Fibroblast of skin of left biceps (primary cell): Measurements from ENCODE around the gene DTD2.
"Not testable (repeated sequence)": the region's sequence is repeated elsewhere in the genome, so short reads cannot be mapped to it uniquely, and the experiment has no call there.

Experiments used
- DNase-seq, 2 experiments: peaks; one replicate each; pipeline ENCODE4 v3.0.0-alpha.2; 2013; ENCODE audit warnings: low read depth in 2 of 2

DTD2 gene

GRCh38 chr14:31456841-31457664, at the start of gene DTD2:
DTD2 (minus strand) TSS chr14:31457506; CDS start chr14:31457393, 113 bp downstream.
- peak; percentile 81 to 82 for DNase-seq

DNA sequence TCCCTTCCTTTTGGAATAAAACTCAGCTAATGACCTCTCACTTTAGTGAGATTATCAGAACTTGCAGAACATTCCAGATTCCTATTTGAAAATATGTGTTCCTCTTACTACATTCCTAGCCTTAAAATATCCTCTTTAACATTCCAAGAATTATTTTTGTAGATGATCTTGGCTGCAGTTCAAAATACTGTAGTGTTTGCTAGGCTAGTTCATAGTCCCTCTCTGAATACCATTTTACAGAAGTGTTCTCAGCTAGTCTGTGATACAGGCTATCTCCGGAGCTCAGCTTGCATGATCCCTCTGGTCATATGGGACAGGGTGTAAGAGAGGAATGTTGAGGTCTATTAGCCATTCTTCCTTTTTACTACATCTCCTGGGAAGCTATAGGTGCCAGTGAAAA, 48.1 kb upstream of the DTD2 start:
- peak; percentile 68 to 74 for DNase-seq

DNA sequence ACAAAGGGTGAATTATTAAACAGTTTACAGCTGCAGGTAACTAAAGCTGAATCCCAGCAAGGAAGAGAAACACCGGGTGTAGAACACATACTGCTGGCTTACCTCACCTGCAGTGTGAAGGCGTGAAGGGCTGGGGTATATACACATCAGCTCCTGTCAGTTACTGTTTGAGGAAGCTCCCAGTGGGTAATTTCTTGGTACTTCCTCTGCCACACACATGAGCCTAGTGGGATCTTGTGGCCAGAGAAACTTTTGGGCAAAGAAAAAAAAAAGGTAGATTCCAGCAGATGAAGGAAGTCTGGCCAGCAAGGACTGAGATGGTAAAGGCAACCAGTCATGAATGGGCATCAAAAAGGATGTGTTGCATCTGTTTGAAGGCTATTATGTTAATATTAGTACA, 44.6 kb upstream of the DTD2 start:
- DNase-seq, result no peak

DNA sequence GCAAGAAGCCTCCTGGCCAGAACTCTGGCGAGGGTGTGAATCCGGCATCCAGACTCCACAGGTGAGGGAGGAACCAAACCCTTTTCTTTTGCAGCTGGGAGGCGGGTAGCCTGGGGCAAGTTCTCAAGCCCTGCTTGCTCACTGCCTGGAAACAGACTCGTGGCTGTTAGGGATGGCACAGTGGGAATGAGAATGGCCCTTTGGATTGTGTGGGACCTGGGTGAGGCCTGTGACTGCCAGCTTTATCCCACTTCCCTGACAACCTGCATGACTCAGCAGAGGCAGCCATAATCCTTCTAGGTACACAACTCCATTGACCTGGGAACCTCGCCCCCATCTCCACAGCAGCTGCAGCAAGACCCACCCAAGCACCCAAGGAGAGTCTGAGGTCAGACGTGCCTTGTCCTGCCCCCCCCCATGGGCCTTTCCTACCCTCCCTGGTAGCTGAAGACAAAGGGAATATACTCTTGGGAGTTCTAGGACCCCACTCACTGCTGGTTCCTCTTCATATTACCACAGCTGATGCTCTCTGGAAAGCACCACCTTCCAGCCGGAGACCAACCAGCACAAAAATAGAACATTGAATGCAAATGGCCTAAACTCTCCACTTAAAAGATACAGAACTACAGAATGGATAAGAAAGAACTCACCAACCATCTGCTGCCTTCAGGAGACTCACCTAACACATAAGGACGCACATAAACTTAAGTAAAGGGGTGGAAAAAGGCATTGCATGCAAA, 35.6 kb upstream of the DTD2 start:
- DNase-seq, result no peak

DNA sequence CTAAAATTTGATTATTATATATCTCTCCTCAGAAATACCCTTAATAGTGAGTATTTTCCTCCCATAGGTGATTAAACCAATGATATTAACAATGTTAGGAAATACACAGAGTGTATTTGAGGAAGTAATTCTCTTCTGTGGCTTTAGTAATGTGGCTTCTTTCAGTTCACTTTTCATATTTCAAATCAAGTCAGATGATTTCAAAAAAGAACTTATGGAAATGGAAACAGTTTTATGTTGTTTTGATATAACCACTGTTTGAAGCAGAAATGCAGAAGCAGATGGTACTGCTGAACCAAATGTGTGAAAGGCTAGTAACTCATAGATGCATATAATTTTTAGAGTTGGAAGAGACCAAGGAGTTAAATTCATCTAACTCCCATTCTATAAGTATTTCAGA, 32.4 kb upstream of the DTD2 start:
- no peak for DNase-seq

GRCh38 chr14:31487886-31488285, 30.6 kb upstream of the DTD2 start, which contains the start of gene GPR33:
GPR33 (minus strand) TSS chr14:31488039; CDS start chr14:31483965, 4,074 bp downstream.
- no peak for DNase-seq

DNA sequence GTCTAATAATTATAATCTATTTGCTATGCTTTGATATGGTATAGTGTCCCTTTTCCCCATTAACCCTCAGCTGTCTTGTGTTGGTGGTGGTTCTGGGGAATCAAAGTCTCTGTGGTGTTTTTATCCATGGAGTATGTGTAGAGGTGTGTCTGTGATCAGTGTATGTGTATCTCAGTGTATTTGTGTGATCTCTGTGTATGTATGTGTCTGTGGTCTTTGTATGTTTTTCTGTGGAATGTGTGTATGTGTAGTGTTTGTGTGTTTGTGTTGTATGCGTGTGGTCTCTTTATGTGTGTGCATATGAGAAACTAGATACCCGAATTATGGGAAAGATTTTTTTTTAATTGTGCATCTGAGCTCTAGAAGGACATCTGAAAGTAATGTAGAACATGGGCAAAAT, 29.5 kb upstream of the DTD2 start:
- no peak for DNase-seq

DNA sequence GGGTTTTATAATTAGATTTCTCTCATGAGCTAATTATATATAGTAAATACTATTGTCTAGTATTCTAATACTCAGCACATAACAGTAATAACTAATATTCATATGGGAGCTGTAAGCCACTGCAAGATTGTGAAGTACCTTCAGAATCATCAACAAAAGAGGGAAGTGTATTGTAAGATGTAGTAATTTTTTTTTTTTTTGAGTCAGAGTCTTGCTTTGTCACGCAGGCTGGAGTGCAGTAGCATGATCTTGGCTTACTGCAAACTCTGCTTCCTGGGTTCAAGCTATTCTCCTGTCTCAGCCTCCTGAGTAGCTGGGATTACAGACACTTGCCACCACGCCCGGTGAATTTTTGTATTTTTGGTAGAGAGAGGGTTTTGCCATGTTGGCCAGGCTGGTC, 27.4 kb upstream of the DTD2 start:
- DNase-seq, result no peak

GRCh38 chr14:31480156-31480555, 22.9 kb upstream of the DTD2 start:
- peak; percentile 26 to 29 for DNase-seq

DNA sequence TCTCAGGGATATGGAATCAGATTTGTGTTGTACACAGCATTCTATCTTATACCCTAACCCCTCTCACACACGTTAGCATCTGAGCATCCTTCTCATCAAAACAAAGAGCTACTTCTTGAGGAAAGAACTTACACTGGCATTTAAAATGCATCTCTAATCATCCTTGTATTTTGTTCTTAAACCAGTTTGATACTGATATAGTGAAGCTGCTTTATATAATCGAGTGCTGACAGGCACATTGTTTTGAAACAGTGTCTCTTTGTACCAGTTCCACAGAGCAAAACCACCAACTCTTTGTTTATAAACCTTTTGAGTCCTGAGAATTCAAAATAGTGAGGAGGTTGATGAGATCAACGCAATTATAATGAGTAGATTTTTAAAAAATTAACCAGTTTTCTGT, 21.7 kb upstream of the DTD2 start:
- DNase-seq, result no peak

- DNase-seq, result no peak
These were observed 19.9 kb upstream of the DTD2 start for GRCh38 chr14:31477248-31477647.

- DNase-seq, result no peak
These were observed 19.0 kb upstream of the DTD2 start for GRCh38 chr14:31476131-31476866.

DNA sequence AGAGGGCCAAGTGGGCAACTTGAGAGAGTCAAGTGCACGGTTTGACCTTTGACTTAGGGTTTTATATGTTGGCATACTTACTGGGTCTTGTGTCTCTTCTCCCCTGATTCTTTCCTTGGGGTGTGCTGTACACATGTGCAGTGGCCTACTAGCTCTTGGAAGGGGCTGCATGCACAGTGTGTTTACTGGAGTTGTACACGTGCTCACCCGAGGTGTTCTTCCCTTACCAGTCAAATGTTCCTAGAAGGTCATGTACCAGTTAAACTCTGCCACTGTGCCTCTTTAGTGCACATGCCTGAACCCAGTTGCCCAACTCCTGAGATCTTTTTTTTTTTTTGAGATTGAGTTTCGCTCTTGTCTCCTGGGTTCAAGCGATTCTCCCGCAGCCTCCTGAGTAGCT, 9.2 kb upstream of the DTD2 start:
- DNase-seq, result no peak

DNA sequence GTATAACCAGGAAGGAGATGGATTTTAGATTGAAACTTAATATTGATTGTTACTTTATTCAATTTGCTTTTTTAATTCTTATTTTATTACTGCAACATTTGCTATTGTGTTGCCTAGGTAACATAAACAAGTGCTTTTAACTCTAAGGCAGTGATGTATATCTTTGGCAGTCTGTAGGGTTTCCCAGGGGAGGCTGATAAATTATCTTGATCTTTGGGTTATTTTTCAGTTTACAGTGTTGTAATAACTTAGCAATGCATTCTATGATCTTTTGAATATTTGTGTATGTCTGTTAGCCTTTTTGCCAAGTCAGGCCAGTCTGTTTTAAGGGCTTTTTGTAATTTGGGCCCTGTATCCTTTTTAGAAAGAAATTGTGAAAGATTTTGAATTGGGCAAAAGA, 7.8 kb upstream of the DTD2 start:
- DNase-seq, result peak in 1 of 2 experiments; percentile 40

DNA sequence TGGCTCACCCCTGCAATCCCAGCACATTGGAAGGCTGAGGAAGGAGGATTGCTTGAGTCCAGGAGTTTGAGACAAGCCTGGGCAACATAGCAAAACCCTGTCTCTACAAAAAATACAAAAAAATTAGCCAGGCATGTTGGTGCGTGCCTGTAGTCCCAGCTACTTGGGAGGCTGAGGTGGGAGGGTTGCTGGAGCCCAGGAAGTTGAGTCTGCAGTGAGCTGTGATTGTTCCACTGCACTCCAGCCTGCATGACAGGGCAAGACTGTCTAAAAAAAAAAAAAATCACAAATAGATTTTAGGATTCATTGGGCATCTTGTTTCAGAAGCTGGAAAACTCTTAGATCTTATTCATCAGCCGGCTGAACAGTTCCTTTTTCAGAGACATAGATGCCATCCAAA, 5.1 kb upstream of the DTD2 start:
- DNase-seq, result not testable (repeated sequence)

DNA sequence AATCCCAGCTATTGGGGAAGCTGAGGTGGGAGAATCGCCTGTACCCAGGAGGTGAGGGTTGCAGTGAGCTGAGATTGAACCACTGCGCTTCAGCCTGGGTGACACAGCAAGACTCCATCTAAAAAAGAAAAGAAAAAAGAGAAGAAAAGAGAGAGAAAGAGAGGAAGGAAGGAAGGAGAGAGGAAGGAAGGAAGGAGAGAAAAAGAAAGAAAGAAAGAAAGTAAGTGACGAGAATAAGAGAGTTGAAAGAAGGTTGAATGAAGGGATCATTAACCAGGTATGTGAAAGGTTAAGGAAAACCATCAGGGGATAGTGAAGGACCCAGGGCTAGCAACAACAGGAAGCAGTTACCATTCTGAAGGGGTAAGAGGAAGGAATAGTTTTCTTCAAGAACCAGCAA, 4.2 kb upstream of the DTD2 start:
- no peak for DNase-seq

GRCh38 chr14:31457665-31458659, 656 bp upstream of the DTD2 start:
- DNase-seq, result no peak

- DNase-seq, result no peak
These were observed 7.2 kb downstream of the DTD2 start for GRCh38 chr14:31449971-31450610.

- no peak for DNase-seq
These were observed 8.2 kb downstream of the DTD2 start for GRCh38 chr14:31449136-31449535.

DNA sequence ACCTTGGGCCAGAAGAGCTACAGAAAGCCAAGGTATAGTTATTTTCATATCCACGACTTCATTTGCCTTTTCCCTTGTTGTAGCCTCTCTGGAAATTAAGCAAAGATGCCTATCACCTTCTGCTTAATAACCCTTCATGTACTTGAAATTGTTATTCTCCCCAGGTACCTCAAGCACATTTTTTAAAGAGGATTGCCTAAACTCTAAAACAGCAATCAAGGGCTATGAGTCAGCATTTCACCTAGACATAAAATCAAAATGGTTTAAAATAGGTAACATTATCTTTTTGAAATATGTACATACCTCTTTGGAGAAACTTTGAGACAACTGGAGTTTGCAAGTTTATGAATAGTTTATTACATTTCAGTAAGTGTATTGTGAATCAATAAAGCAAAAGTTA, 11.6 kb downstream of the DTD2 start:
- DNase-seq, result no peak

- DNase-seq, result no peak
These were observed 15.0 kb downstream of the DTD2 start for GRCh38 chr14:31442284-31442683.
